H1 (cell line): ENCODE results near the gene PUDP. TPM values are rescaled to one million over a fixed set of nuclear protein-coding genes. Genes with fewer than 3 reads are reported as not detected.

Experiments
- EZH2 ChIP-seq: fragments of 200-600 bp; sonication (generic); IDR thresholded peaks from 2 replicates; pipeline ENCODE4 v1.7.1; 2012; ENCODE audit warnings: low read depth, mild to moderate bottlenecking, moderate library complexity, low read length, inconsistent platforms; ENCODE audit not compliant: severe bottlenecking
- SIN3A ChIP-seq, 2 experiments: IDR thresholded peaks in 1 of 2; conservative IDR thresholded peaks in 1 of 2; 2 replicates each; pipeline ENCODE4 v1.6.1; 2011 to 2012; ENCODE audit warnings: low read length in 2 of 2, improper control_type of control experiment in 1 of 2, low read depth in 1 of 2, mild to moderate bottlenecking in 1 of 2
- polyA plus RNA-seq, 7 experiments: library from polyadenylated mRNA; depleted of rRNA in 3 of 7; stranded (reverse) in 5 of 7; unstranded in 2 of 7; fragments of >200 nt in 5 of 7; fragments of 200-250 nt in 2 of 7; gene quantifications; 1 replicate in 5 of 7; 2 replicates in 1 of 7; 4 replicates in 1 of 7; pipeline versions ENCODE4 v1.2.1 to v1.2.3, GENCODE V29; 2011 to 2013; ENCODE audit warnings: missing spikeins in 2 of 7, mixed read lengths in 2 of 7
- total RNA-seq: library from RNA; stranded (reverse); fragmentation: NEBNext Ultra II Directional; extraction: Animal tissue kit (Norgen Biotek cat#: 25700); gene quantifications from 2 replicates; pipeline ENCODE4 v1.2.1, GENCODE V29; 2021
- TF ChIP-seq, protein P1 (sequence below): IDR thresholded peaks from 2 replicates; pipeline ENCODE4 v1.6.1; 2011; ENCODE audit warnings: low read depth, mild to moderate bottlenecking, low read length; ENCODE audit not compliant: insufficient read depth

Gene PUDP
- total and polyA plus RNA-seq, 2 of the 8 experiments (the other 6 are each of a cell fraction or from before 2014, with no cell fraction given), result 27.2 to 30.2 TPM

- no peak for TF ChIP-seq SIN3A (conservative IDR thresholded peaks at IDR 0.05 in 1 of 2, IDR thresholded peaks at IDR 0.05 in 1 of 2; ENCODE audit: low read depth in 1 of 2, low read length in 2 of 2)
- TF ChIP-seq, protein P1, sequence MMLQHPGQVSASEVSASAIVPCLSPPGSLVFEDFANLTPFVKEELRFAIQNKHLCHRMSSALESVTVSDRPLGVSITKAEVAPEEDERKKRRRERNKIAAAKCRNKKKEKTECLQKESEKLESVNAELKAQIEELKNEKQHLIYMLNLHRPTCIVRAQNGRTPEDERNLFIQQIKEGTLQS, result no peak
- no peak for TF ChIP-seq EZH2
Observed at GRCh38 chrX:7065473-7065872, 82.5 kb downstream of the PUDP start (continued).
